ENCODE data around the gene CTCFL.

GRCh38 chr20:57566803-57567459 lies 42.0 kb upstream of the CTCFL start:
- TF ChIP-seq CTCF (conservative IDR thresholded peaks at IDR 0.05; ENCODE audit: low read length), result no peak
- TF ChIP-seq EZH2phosphoT487 (IDR thresholded peaks at IDR 0.05; ENCODE audit: borderline replicate concordance, low read depth, low read length), result no peak

All from OCI-LY7 (cell line).